ENCODE results near the gene KRT80.

Gene KRT80

DNA sequence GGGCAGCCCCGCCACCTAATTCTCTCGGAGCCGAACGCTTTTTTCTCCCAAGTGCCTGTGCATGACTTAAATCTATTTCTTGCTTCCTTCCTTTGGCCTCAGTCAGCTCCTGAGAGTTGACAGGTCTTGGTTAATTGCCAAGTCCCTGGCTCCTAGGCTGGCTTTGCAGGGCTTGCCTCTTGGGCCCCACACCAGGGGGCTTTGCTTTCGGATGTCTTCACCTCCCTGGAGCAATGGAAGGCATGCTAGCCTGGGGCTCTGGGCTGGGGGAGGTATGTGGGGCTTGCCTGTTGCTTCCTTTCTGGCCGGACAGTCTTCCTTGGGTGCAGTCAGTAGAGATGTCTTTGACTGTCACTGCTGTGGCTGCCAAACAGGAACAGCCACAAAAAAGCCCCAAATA lies 2.2 kb upstream of the KRT80 start:
- H3K4me3 ChIP-seq (ENCODE audit: low read depth, low read length), result no peak overlapping the region
- TF ChIP-seq, protein P1, sequence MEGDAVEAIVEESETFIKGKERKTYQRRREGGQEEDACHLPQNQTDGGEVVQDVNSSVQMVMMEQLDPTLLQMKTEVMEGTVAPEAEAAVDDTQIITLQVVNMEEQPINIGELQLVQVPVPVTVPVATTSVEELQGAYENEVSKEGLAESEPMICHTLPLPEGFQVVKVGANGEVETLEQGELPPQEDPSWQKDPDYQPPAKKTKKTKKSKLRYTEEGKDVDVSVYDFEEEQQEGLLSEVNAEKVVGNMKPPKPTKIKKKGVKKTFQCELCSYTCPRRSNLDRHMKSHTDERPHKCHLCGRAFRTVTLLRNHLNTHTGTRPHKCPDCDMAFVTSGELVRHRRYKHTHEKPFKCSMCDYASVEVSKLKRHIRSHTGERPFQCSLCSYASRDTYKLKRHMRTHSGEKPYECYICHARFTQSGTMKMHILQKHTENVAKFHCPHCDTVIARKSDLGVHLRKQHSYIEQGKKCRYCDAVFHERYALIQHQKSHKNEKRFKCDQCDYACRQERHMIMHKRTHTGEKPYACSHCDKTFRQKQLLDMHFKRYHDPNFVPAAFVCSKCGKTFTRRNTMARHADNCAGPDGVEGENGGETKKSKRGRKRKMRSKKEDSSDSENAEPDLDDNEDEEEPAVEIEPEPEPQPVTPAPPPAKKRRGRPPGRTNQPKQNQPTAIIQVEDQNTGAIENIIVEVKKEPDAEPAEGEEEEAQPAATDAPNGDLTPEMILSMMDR (IDR thresholded peaks at IDR 0.05; ENCODE audit: low read depth, low read length, missing control alignments), result no peak
- DNase-seq (ENCODE audit: low read depth), result no peak

DNA sequence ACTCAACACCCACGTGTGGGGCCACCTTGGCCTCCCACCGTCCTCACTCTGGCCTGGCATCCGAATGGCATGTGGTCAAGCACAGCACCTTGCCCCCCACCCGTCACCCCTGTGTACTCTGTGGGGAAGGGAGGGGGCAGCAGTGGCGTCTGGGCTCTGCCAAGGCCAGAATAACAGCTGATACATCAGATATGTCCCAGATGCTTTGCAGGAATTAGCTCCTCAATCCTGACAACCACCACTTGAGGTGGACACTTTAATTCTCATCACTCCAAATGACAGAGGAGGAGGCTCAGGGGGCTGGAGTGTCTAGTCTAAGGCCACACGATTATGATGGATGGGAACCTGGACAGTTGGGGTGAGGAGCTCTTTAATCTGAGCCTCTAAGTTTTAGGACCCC lies 1.7 kb upstream of the KRT80 start:
- H3K4me3 ChIP-seq (ENCODE audit: low read depth, low read length), result no peak overlapping the region
- TF ChIP-seq, protein P1 (IDR thresholded peaks at IDR 0.05; ENCODE audit: low read depth, low read length, missing control alignments), result no peak
- no peak for DNase-seq (ENCODE audit: low read depth)

DNA sequence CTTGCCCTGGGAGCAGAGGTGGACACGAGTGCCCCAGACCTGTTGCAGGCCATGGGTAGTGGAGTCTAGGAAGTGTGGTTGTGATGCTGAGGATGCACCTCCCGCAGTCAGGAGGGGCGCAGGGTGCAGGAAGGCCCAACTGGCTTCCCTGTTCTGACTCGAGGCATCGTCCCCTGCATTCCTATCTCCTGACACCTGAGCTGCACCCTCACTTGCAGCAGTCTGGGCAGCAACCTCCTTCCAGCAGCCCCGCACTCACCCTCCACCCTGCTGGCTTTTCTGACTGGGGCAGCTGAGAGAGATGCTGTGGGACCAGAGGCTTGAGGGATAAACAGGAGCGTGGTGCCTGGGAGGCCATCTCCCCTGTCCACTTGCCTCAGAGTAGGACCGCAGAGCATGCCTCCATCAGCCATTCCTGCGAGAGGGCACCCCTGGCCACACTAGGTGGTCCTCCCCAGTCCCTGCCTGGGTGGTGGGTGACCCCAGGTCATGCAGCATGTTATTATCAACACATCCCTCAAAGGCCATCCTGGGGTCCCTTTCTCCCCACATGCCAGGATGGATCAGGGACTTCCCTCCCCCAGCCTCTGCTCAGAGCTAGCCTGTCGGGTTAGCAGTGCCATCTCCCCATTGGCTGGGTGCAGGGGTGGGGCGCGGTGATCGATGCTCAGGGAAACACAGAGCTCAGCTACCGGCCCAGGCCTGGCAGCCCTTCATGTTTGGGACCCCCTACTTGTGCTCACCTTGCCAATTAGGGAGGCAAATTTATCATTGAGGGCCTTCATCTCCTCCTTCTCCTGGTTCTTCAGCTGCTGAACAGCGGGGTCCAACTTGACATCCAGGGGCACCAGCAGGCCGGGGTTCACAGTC lies 719 bp downstream of the KRT80 start:
- TF ChIP-seq, protein P1 (IDR thresholded peaks at IDR 0.05; ENCODE audit: low read depth, low read length, missing control alignments), result no peak
- DNase-seq (ENCODE audit: low read depth), result no peak
- H3K4me3 ChIP-seq (ENCODE audit: low read depth, low read length), result no peak overlapping the region

DNA sequence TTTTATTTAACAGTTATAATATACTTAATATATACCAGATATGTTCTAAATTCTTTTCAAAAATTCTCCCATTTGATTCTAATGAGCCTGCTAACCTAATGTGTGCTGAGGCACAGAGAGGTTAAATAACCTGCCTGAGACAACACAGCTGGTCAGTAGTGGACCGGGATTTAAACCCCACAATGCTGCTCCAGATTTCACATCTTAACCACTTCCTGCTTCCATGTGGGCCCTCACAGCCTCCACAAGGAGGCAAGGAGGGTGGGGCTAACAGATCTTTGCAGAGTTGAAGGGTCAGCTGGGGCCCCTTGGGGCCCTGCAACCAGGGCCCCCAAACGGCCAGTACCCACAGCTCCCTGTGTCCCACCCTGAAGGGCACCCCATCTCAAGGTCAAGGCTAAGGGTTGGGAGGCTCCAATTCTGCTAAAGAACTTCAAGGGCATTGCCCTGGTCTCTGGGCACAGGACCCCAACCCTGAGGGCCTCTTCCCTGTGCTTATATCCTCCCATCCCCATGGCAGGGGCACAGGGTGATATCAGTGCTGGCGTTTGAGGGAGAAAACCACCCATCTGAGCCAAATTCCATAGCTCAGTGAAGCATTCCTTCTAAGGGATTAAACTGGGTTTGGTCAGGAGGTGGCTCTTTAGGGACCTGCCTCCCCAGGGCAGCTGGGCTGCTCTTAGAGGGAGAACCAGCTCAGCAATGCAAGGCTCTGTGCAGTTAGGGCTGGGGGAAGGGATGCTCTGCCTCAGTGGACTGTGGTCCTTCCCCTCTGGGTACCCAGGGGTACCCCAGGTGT lies 2.2 kb downstream of the KRT80 start:
- TF ChIP-seq, protein P1 (IDR thresholded peaks at IDR 0.05; ENCODE audit: low read depth, low read length, missing control alignments), result no peak
- DNase-seq (ENCODE audit: low read depth), result no peak
- H3K4me3 ChIP-seq (ENCODE audit: low read depth, low read length), result no peak overlapping the region

DNA sequence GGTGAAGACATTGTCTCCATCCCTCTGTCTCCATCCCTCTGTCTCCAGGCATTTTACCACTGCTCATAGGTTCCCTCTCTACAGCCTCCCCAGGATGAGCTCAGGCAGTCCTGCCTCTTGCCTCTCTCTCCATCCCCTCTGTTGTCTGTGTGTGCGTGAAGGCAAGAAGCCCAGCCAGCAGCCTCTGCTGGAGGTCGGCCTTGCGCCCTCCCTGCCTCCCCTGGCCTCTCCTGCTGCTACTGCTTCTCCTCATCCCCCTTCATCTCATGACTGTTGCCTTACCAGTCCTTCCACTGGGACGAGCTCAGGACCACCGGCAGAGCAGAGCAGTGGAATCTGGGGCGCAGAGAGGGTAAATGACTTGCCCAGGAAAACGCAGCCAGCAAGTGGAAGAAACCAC lies 3.2 kb downstream of the KRT80 start:
- no peak overlapping the region for H3K4me3 ChIP-seq (ENCODE audit: low read depth, low read length)
- DNase-seq (ENCODE audit: low read depth), result no peak
- TF ChIP-seq, protein P1 (IDR thresholded peaks at IDR 0.05; ENCODE audit: low read depth, low read length, missing control alignments), result no peak

DNA sequence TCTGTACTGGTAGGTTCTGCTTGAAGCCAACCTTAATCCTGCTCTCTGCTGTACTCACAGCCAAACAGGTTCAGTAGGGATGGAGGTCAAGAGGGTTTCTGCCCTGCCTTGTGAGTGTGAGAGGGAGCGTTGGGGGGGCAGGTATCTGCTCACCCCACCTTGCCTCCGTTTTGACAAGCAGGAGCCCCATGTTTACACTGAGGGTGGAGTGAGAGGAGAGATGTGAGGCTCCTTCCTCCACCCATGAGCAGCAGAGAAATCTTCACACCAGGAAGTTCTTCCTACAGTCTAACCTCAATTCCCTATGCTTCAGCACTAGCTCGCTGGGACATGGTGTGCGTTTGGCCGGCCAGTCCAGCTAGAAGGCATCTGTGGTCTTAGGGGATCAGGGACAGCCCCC lies 4.2 kb downstream of the KRT80 start:
- TF ChIP-seq, protein P1 (IDR thresholded peaks at IDR 0.05; ENCODE audit: low read depth, low read length, missing control alignments), result no peak
- H3K4me3 ChIP-seq (ENCODE audit: low read depth, low read length), result no peak overlapping the region
- no peak for DNase-seq (ENCODE audit: low read depth)
